GM19025 (cell line): ENCODE measurements around the gene MMEL1.
"Not testable (repeated sequence)": the region's sequence is repeated elsewhere in the genome, so short reads cannot be mapped to it uniquely, and the experiment has no call there.

Experiments
- ATAC-seq: cut with Tn5 transposase; IDR thresholded peaks from one replicate; pipeline ENCODE4 v1.9.1; 2021; ENCODE audit warnings: mild to moderate bottlenecking, low read depth, moderate library complexity; ENCODE audit not compliant: unreplicated experiment

Gene MMEL1

DNA sequence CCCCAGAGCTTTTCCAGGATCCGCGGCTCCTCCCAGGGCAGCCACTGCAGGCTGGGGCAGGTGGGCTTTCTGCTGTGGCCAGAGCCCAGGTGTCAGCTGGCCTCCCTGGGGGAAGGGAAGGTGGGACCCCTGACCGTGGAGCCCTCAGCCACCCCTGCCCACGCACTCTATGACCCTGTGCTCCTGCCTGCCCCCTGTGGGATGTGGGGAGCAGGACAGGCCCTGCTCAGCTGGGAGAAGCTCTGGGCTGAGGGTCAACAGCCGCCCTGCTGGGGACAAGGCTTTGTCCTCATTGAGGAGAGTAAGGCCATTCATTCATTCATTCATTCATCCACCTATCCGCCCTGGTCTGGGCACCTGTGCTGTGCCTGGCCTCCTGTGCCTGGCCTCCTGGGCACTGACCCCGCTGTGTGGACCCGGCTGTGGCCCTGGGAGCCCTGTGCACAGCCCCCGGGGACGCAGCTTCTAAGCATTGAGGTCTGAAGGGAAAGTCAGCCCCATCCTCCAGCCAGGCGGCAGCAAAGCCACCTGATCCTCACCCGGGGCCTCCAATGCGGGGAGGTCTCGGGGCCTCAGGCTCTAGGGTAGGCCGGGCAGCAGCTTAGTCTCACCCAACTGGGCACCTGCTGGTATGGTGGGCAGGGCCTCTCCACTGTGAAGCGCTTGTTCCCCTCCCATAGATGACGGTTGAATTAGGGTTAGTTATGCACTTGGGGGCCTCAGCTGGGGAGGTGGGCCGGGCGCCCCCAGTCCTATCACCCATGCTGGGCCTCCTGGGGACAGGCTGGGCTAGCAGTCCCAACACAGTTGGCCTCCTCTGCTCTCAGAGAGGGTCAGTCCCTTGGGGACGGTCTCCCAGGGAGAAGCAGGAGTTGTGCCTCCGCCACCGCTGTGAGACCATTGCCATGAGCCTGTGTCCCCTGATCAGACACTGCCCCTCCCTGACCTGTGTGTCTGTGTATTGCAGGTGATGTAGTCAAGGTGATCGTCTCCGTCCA is 70.6 kb downstream of the MMEL1 start:
- ATAC-seq, result no peak

DNA sequence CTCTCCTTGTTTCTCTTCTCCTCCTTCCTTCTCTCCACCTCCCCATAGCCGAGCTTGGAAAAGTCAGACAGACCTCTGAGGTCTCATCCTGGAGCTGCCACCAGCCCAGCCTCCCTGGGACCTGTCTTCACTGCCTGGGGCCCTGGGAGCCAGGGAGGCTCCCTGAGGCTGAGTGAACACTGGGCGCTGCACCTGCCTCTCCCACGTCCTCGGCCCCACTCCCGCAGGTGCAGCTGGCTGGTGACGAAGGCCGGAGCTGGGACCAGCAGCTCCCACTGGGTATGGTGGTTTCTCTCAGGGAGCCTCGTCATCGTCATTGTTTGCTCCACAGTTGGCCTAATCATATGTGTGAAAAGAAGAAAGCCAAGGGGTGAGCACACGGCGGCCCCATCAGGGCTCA is 71.4 kb downstream of the MMEL1 start:
- no peak for ATAC-seq

DNA sequence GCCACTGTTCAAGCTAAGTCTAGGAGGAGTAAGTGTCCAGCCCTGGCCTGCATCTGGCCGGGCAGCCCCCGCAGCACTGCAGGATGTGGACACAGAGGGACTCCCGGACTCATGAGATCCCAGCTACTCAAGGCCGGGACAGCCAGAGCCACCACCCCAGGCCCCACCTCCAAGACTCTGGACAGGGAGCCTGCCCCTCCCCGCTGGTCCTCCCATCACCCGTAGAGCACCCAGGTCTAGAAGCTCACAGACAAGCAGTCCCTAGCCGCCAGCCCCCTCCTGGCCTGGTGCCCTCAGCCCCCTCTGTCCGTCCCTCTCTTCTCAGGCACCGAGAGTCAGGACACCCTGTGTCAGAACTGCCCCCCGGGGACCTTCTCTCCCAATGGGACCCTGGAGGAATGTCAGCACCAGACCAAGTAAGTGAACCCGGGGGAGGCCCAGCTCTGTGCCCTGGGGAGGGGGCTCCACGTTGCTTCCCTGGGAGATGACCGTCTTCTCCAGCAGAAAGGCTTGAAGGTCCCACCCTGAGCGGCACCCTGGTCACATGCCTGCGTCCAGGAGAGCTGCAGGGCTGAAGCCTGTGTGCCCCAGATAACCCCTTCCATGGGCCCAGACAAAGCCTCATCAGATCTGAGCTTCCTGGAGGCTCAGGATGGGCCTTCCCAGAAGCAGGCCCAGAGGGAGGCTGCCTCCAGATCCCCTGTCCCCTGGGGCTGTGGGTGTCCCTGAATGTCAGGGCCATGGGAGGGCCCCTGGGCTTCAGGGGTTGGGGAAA is 72.3 kb downstream of the MMEL1 start:
- ATAC-seq, result no peak

DNA sequence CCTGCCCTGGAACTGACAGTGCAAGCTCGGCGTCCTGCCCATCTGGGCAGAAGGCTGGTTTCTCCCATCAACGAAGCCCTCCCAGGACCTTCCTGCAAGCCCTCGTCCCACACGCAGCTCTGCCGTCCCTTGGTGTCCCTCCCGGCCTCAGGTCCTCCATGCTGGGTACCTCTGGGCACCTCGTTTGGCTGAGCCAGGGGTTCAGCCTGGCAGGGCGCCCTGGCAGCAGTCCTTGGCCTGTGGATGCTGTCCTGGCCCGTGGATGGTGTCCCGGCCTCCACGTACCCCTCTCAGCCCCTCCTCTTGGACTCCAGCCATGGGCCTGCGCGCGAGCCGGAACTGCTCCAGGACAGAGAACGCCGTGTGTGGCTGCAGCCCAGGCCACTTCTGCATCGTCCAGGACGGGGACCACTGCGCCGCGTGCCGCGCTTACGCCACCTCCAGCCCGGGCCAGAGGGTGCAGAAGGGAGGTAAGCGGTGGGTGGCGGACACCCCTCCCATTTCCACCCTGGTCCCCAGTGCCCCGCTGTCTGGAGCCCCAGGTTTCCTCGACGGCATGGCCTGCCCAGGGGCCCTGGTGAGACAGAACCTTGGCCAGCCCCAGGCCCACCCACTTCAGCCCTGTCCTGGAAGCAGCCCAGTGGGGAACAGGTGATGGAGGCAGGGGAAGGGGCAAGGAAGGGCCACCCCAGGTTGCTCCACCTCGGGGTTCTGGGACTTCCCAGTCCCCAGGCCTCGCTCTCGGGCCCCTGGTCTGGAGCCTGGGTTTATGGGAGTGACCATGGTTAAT is 73.1 kb downstream of the MMEL1 start:
- no peak for ATAC-seq

DNA sequence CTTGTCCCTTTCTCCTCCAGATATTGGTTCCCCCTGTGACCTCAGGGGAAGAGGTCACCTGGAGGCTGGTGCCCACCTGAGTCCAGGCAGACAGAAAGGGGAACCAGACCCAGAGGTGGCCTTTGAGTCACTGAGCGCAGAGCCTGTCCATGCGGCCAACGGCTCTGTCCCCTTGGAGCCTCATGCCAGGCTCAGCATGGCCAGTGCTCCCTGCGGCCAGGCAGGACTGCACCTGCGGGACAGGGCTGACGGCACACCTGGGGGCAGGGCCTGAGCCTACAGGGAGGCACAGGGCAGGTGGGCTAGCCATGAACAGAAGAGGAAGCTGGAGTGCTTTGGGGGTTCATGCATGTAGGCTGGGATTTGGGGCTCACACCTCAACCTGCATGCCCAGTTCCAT is 74.0 kb downstream of the MMEL1 start:
- no peak for ATAC-seq

DNA sequence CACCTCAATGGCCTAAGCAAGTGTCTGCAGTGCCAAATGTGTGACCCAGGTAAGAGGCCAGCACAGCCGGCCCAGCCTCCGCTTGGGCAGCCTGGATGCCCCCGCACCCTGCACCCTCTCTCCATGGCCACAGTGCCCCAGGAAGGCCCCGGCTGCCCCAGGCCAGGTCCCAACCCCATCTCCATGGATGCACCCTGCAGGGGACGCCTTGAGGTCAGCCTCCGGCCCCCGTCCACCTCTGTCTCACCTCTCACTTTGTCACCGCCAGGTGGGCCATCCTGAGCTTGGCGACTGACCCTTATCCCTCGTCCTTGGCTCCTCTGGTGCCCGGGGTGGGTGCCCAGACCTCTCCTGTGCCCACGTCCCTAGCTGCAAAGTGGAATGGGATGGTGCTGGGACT is 74.4 kb downstream of the MMEL1 start:
- no peak for ATAC-seq

DNA sequence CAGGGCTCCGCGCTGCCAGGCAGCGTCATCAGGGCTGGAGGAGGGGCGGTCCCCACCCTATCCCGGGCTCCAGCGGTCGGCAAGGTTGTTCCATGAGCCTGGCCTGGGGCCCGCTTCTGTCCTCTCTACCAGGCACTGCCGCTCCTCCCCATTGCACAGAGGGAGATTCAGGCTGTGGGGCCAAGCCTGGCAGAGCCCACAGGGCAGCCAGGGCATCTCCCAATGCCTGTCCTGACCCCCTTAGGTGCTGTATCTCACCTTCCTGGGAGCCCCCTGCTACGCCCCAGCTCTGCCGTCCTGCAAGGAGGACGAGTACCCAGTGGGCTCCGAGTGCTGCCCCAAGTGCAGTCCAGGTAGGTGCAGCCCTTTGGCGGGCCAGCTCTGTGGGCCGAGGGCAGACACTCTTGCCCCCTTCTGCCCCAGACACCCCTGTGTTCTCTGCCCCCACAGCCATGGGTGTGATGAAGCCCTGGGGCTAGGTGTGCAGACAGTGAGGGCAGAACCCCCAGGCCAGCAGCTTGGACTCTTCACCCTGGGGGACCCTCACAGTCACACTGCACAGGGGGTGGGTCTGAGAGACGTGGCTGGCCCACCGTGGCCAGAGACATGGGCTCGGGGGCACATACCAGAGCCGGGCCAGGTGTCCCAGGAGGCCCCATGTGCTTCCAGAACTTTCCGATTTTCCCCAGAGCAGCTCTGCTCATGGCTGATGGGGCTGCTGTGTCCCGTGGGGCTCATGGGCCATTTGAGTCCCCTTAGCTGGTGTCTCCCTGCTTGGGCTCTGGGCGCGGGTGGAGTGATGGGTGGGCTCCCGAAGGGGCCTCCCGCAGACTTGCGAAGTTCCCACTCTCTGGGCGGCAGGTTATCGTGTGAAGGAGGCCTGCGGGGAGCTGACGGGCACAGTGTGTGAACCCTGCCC is 75.1 kb downstream of the MMEL1 start:
- ATAC-seq, result no peak

DNA sequence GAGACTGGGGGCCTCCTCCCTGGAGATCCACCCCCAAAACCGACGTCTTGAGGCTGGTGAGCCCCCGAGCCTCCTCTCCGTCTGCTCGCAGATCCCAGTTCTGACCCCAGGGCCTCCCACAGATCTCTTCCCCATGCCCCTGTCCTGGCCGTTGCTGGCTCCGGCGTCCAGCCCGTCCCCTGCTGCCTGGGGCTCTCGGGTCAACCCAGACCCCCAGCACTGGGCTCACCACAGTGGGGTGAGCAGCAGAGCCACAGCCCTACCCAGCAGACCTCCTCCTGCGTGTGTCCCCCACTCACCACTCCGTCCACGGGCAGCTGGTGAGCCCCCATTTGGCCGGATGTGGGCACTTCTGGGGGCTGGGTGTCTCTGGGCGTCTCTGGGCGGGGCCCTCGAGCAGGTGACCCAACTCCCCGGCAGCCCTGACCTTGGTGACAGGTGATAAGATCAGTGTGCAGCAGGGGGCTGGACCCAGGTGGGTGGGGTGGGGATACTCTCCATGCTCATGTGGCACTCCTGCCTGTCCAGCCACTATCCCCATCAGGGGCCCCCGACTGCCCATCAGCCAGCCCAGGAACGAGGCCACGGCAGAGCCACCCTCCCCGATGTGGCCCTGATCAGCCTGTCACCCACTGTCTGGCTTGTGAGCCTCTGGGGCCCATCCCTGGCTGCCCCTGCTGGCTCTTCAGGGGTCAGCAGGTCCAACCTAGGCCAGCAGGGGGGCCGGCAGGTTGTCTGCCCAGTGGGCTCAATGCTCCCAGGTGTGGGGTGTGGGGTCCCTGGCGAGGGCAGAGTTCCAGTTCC is 75.9 kb downstream of the MMEL1 start:
- no peak for ATAC-seq

DNA sequence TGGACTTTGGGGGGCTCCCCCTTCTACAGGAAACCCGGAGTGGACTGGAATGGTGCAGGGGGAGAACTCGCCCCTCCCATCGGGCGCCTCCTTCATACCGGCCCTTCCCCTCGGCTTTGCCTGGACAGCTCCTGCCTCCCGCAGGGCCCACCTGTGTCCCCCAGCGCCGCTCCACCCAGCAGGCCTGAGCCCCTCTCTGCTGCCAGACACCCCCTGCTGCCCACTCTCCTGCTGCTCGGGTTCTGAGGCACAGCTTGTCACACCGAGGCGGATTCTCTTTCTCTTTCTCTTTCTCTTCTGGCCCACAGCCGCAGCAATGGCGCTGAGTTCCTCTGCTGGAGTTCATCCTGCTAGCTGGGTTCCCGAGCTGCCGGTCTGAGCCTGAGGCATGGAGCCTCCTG is 76.5 kb downstream of the MMEL1 start, which contains the start of gene TNFRSF14:
TSS of gene TNFRSF14 (plus strand) at position 95 of the 401 bp plus-strand sequence. CDS start at position 389, 294 bp downstream.
- peak; percentile 24 for ATAC-seq

DNA sequence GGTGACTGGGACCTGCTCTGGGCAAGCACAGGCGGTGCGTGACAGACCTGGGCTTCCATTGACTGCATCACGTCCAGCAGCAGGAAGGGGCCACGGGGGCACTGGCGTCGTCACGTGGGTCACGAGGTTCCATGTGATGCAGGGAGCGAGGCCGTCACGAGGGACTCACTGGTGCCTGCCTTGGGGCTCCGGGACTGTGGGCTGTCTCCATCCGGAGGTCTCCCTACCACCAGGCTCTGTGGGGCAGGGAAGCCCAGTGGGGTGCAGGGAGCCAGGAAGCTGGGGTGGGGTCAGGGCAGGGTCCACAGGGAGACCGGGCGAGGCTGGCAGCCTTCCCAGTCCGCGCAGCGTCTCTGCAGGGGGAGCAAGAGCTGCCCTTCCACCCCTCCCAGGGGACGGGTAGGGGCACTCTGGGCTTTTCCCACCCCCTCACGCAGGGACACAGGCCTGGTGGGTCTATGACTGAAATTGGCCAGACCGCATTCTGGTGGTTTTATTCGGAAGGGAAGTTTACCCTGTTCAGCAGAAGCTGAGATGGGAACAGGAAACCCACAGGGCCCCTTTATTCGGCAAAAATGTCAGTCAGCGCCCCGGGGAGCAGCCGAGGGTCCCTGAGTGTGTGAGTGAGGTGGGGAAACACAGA is 77.1 kb downstream of the MMEL1 start:
- ATAC-seq, result peak; percentile 39

DNA sequence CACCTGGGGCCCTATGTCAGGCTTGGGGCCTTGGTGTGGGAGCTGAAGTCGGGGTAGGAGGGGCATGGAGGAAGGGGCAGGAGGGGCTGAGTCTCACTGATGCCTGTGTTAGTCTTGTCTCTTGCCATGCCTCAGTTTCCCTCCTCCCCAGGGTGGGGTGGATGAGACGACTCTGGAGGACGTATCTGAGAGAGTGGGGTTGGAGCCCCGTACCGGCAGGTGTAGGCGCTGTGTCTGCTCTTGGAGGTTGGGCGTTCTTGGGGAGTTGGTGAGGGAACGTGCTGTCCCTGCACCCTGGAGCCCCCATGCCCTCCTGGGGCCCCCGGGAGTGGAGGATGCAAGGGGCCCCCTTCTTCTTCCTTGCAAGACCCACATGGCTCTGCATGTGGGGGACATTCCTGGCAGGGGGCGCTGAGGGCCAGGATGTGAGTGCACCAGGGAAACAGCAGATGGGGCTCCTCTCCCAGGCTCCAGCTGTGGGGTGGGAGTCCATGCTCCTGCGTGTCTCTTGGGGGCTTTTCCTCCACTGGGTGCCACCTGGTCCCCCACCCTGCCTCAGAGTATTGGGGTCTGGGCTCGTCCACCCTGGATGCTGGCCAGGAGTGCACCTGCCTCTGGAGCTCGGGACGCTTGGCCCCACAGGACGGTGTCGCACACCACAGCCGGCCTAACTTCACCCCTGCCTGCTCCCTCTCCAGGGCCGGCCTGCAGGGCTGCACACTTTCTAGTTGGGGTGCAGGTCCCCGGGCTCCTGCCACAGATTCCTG is 78.0 kb downstream of the MMEL1 start:
- no peak for ATAC-seq

DNA sequence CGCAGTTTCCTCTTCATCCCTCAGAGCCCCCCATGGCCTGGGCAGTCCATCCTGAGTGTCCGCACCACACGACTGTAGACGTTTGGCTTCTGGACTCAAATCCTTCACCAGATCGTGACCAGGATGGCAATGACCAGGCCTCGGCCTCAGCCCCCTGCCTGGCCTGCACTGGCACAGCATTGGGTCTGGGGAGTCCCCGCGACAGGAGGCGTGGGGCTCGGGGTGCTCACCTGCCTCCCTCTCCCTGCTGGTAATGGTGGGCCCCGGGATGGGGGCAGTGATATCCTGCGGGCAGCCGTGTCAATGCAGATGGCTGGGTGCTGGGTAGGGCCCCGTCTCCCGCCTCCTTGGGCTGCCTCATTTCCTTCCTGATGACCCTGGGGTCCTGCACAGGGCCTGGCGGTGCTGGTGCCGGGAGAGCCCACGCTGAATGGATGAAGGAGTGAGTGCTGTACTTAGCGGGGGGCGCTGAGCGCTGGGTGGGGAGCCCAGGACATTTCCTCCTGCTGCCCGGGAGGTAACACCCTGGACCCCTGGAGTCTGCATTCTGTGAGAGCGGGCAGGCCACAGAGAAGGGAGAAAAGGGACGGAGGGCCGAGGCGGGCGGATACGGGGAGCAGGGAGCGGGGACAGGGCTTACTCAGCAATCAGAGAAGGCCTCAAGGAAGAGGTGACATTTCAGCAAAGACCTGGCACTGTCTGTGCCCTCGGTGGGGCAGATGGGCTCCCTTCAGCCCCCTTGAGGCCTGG is 78.8 kb downstream of the MMEL1 start:
- ATAC-seq, result no peak

DNA sequence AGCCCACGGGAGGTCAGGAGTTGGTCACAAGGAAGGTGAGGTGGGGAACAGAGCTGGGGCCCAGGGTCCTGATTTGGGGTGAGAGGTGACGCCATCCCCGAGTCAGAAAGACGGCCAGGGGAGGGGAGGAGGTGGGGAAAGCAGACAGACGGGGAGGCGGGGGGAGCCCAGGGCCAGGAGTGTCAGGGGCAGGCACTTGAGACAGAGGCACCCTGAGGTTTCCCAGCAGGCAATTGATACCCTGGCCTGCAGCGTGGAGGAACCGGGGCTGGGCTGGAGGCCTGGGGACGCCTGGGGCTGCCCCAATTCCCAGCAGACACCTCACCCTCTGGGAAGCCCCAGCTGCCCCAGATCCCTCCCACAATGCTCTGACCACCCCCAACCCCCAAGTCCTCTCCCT is 79.7 kb downstream of the MMEL1 start:
- not testable (repeated sequence) for ATAC-seq

DNA sequence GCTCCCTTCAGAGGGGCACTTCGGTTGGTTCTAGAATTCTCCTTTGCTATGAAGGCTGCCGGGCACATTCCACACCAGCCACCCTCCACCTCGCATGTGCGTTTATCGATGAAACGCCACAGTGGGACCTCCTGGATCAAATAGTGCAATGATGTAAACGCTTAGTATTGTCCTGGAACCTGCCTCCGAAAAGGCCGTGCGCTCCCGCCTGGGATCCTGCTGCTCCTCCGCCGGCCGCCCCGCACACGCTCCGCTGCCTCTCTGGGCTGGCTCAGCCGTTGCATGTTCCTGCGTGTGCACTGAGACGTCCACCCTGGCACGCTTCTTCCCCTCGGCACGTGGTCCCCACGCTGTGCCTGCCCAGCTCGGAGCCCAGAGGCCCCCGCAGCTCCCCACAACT is 80.6 kb downstream of the MMEL1 start:
- ATAC-seq, result no peak

DNA sequence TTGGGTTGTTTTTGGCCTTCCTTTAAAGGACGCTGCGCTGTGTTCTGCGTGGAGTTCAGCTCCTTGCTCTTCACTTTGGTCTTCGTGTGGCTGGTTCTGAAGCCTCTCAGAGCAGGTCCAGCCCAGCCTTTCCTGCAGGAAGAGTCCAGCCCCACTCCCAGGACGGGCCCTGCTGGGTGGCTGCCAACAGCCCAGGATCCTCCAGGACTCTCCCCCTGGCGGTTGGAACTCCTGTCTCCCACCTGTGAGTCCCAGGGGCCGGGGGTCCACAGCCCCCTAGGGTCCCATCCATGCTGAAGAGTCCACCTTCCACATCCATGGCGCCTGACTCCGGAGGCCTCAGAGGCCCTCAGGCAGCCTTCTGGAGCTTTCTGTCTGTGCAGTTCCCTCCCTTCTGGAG is 81.3 kb downstream of the MMEL1 start:
- ATAC-seq, result not testable (repeated sequence)

DNA sequence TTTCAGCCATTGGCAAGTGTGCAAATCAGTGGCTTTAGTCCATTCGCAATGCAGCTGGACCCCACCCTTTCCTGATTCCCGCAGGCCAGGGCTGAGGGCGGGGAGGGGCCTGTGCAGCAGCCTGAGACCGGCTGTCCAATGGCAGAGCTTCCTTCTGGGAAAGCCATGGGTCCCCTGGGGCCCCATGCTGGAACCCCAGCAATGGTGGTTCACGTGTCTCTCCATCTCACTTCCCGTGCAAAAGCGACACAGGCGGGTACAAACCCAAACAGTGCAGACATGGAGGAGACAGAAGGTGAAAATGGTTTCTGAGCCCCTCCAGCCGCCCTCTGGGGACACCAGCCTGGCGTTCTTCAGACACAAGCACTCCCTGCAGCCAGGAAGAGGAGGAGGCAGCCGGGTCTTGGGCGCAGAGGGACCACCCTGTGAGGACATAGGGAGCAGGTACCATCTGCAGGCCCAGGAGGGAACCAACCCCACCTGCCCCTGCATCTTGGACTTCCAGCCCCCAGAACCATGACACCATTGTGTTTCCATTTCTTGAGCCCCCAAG is 82.4 kb downstream of the MMEL1 start:
- ATAC-seq, result not testable (repeated sequence)
